HCT116 (cell line): ENCODE measurements around the gene EIF2B4. TPM values are rescaled to one million over a fixed set of nuclear protein-coding genes. Genes with fewer than 3 reads are reported as not detected.
"Not testable (repeated sequence)": the region's sequence is repeated elsewhere in the genome, so short reads cannot be mapped to it uniquely, and the experiment has no call there.

ENCODE experiments used
- ATAC-seq: fragments of 200-7000 bp; cut with Tn5 transposase; 2 replicates; pipeline ENCODE4 v1.9.1; 2020; ENCODE audit warnings: mild to moderate bottlenecking, moderate library complexity
- BruUV-seq: library from RNA; stranded (reverse); fragments of 400-500 nt; replicated peaks from 2 replicates; lab custom pipeline; 2021; lab: Mats Ljungman, UMichigan
- CTCF ChIA-PET: fragments of 300-600 bp; sonication (Branson Sonifier 250); formaldehyde crosslinking; loops from one replicate; lab custom pipeline; 2021; ENCODE audit warnings: antibody characterized with exemption; lab: Charles Lee
- POLR2A ChIA-PET: fragments of 300-600, 350-600 bp; sonication (Branson Sonifier 250); formaldehyde crosslinking; loops from one replicate; lab custom pipeline; 2021; ENCODE audit warnings: antibody characterized with exemption; lab: Charles Lee
- RAD21 ChIA-PET, 2 experiments: fragments of 300-600 bp; sonication (Branson Sonifier 250); formaldehyde crosslinking; loops; one replicate each; lab custom pipeline; 2023; ENCODE audit warnings: low total read pairs in 2 of 2; ENCODE audit not compliant: uncharacterized antibody in 2 of 2, unreplicated experiment in 2 of 2, low non-redundant PET in 1 of 2; lab: Charles Lee
- DNase-seq: peaks from one replicate; pipeline ENCODE4 v3.0.0-alpha.2; 2010; ENCODE audit warnings: low read depth, low spot score
- H2AFZ ChIP-seq: fragments of 200-600 bp; shearing (Covaris generic), sonication (generic); 2 replicates; pipeline ENCODE4 v1.6.1; 2017; ENCODE audit warnings: low read depth, mixed run types, mixed read lengths, antibody characterized with exemption, low read length; ENCODE audit not compliant: poor library complexity, severe bottlenecking
- H3K27ac ChIP-seq: 2 replicates; pipeline ENCODE4 v1.5.1; 2012; ENCODE audit warnings: low read depth, low read length
- H3K27me3 ChIP-seq: fragments of 200-600 bp; sonication (generic); 2 replicates; pipeline ENCODE4 v1.6.1; 2016; ENCODE audit warnings: mixed run types, low read length, mixed read lengths; ENCODE audit not compliant: insufficient read depth
- H3K36me3 ChIP-seq, 2 experiments: fragments of 200-500 bp in 1 of 2; fragments of 200-600 bp in 1 of 2; sonication (Bioruptor generic) in 1 of 2; sonication (generic) in 1 of 2; 2 replicates each; pipeline versions ENCODE4 v1.5.1 to v1.6.1; 2014 to 2016; ENCODE audit warnings: low read length in 2 of 2, inconsistent platforms in 1 of 2, mixed read lengths in 1 of 2, mixed run types in 1 of 2; ENCODE audit not compliant: insufficient read depth in 2 of 2, control insufficient read depth in 1 of 2
- H3K4me1 ChIP-seq, 2 experiments: fragments of 200-600 bp in 1 of 2; sonication (generic) in 1 of 2; 2 replicates each; pipeline versions ENCODE4 v1.5.1 to v1.6.1; 2012 to 2017; ENCODE audit warnings: low read length in 2 of 2, inconsistent platforms in 1 of 2, mild to moderate bottlenecking in 1 of 2, mixed read lengths in 1 of 2, mixed run types in 1 of 2, moderate library complexity in 1 of 2; ENCODE audit not compliant: insufficient read depth in 2 of 2, control insufficient read depth in 1 of 2
- H3K4me2 ChIP-seq: fragments of 200-600 bp; sonication (generic); 2 replicates; pipeline ENCODE4 v1.6.1; 2017; ENCODE audit warnings: mixed run types, low read length, mixed read lengths
- H3K4me3 ChIP-seq, 2 experiments: fragments of 200-600 bp in 1 of 2; sonication (generic) in 1 of 2; replicated peaks in 1 of 2; 2 replicates each; pipeline ENCODE4 v1.5.1; 2011 to 2016; ENCODE audit warnings: low read length in 2 of 2, control low read depth in 1 of 2, low read depth in 1 of 2, mild to moderate bottlenecking in 1 of 2, mixed read lengths in 1 of 2, mixed run types in 1 of 2
- H3K79me2 ChIP-seq: fragments of 200-600 bp; sonication (generic); 2 replicates; pipeline ENCODE4 v1.6.1; 2017; ENCODE audit warnings: mild to moderate bottlenecking, mixed run types, low read length, moderate library complexity, mixed read lengths; ENCODE audit not compliant: insufficient read depth
- H3K9ac ChIP-seq: fragments of 200-600 bp; sonication (generic); 2 replicates; pipeline ENCODE4 v1.6.1; 2016; ENCODE audit warnings: low read length, mixed read lengths
- H3K9me2 ChIP-seq: fragments of 200-600 bp; sonication (generic), shearing (Covaris generic); 2 replicates; pipeline ENCODE4 v1.6.1; 2017; ENCODE audit warnings: mixed run types, mild to moderate bottlenecking, moderate library complexity; ENCODE audit not compliant: insufficient read depth
- H3K9me3 ChIP-seq, 2 experiments: fragments of 200-500 bp in 1 of 2; fragments of 200-600 bp in 1 of 2; sonication (Bioruptor generic) in 1 of 2; sonication (generic) in 1 of 2; 2 replicates each; pipeline ENCODE4 v1.6.1; 2014 to 2017; ENCODE audit warnings: low read length in 2 of 2, mixed read lengths in 2 of 2, inconsistent platforms in 1 of 2, low read depth in 1 of 2, mild to moderate bottlenecking in 1 of 2, mixed run types in 1 of 2, moderate library complexity in 1 of 2; ENCODE audit not compliant: control insufficient read depth in 1 of 2, insufficient read depth in 1 of 2
- H4K20me1 ChIP-seq: fragments of 200-600 bp; sonication (generic), shearing (Covaris generic); 2 replicates; pipeline ENCODE4 v1.6.1; 2017; ENCODE audit warnings: mixed run types, mild to moderate bottlenecking, moderate library complexity; ENCODE audit not compliant: insufficient read depth
- CBX3 ChIP-seq: IDR thresholded peaks from 2 replicates; pipeline ENCODE4 v1.6.1; 2012; ENCODE audit warnings: low read depth
- CTCF ChIP-seq, 3 experiments: fragments of 200-600 bp in 1 of 3; sonication (generic) in 1 of 3; IDR thresholded peaks in 2 of 3; conservative IDR thresholded peaks in 1 of 3; 2 replicates each; pipeline ENCODE4 v1.5.1; 2012 to 2017; ENCODE audit warnings: low read depth in 2 of 3, low read length in 2 of 3, antibody characterized with exemption in 1 of 3, borderline replicate concordance in 1 of 3, control low read depth in 1 of 3, mild to moderate bottlenecking in 1 of 3, mixed read lengths in 1 of 3, mixed run types in 1 of 3, moderate library complexity in 1 of 3; ENCODE audit not compliant: insufficient read depth in 1 of 3
- EZH2phosphoT487 ChIP-seq: fragments of 200-600 bp; IDR thresholded peaks from 2 replicates; pipeline ENCODE4 v1.6.1; 2018; ENCODE audit warnings: antibody characterized with exemption, borderline replicate concordance
- FOSL1 ChIP-seq: IDR thresholded peaks from 2 replicates; pipeline ENCODE4 v1.6.1; 2012; ENCODE audit warnings: low read depth
- SRF ChIP-seq: IDR thresholded peaks from 2 replicates; pipeline ENCODE4 v1.6.1; 2012; ENCODE audit warnings: low read depth
- intact Hi-C: fragments of 100-400 bp; cut with micrococcal nuclease; formaldehyde crosslinking; loops from 2 replicates; pipeline ENCODE4 v1.10.0; 2022
- total RNA-seq: library from RNA; stranded (reverse); gene quantifications from one replicate; pipeline ENCODE4 v1.2.1, GENCODE V29; 2021; ENCODE audit not compliant: unreplicated experiment

The EIF2B4 gene
- total RNA-seq, 1 experiment from 2014 or later: 43.8 TPM

DNA sequence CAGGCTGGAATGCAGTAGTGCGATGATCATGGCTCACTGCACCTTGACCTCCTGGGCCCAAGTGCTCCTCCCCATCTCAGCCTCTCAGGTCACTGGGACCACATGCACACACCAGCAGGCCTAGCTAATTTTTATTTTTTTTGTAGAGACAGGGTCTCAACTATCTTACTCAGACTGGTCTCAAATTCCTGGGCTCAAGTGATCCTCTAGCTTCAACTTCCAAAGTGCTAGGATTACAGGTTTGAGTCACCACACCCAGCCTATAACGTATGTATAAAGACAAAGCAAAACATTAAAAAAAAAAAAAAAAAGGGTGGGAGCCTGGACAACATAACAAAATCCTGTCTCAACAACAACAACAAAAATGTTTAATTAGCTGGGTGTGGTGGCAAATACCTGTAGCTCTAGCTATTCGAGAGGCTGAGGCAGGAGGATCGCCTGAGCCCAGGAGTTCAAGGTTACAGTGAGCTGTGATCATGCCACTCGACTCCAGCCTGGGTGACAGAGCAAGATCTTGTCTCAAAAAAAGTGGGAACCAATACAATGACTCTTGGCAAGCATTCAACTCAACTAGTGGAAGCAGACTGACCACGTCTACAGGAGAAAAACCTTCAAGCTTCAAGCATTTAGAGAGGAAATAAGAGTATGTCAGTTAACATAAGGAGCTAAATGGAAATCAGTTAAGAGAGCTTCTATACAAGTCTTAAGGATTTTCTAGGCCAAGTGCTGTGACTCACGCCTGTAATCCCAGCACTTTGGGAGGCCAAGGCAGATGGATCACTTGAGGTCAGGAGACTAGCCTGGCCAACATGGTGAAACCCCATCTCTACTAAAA, 16.2 kb downstream of the EIF2B4 start:
- peaks cover 92% of the 10 kb centered on the region for H3K79me2 ChIP-seq
- ATAC-seq (no peak), DNase-seq (no peak)
- intact Hi-C loops: no loop called here
- H3K36me3 ChIP-seq: no peaks in the 10 kb centered on the region
- no TSS peak for BruUV-seq
- no peaks in the 10 kb centered on the region for H3K9me3 ChIP-seq
- H4K20me1 ChIP-seq: no peaks in the 10 kb centered on the region
- H3K4me3 ChIP-seq: no peak overlapping the region
- peak overlapping the region; percentile 10; the same call in 1 of the 2 replicates for H3K4me2 ChIP-seq
- H3K9me2 ChIP-seq: no peaks in the 10 kb centered on the region
- ChIA-PET CTCF (no interaction called here), RAD21 (no interaction called here), POLR2A (no interaction called here)
- TF ChIP-seq CBX3 (no peak), EZH2phosphoT487 (no peak), CTCF (IDR thresholded peaks at IDR 0.05 in 2 of 3, conservative IDR thresholded peaks at IDR 0.05 in 1 of 3; ENCODE audit: borderline replicate concordance in 1 of 3, insufficient read depth in 1 of 3, low read depth in 2 of 3, low read length in 2 of 3) (no peak), FOSL1 (no peak), SRF (no peak)
- no peak overlapping the region for H3K9ac ChIP-seq
- H2AFZ ChIP-seq: no peak overlapping the region
- no peak overlapping the region for H3K27ac ChIP-seq
- no peaks in the 10 kb centered on the region for H3K27me3 ChIP-seq
- H3K4me1 ChIP-seq: peaks cover 12 to 28% of the 10 kb centered on the region in 2 experiments

GRCh38 chr2:27353386-27353761, 16.8 kb downstream of the EIF2B4 start:
- H3K4me3 ChIP-seq, H3K9me3 ChIP-seq, H3K27me3 ChIP-seq, H2AFZ ChIP-seq, H3K9ac ChIP-seq, CTCF ChIA-PET, H3K9me2 ChIP-seq, POLR2A ChIA-PET, H4K20me1 ChIP-seq, ATAC-seq, H3K4me2 ChIP-seq, intact Hi-C loops, H3K36me3 ChIP-seq, RAD21 ChIA-PET, BruUV-seq, H3K27ac ChIP-seq, DNase-seq: not testable (repeated sequence)
- Histone ChIP-seq H3K4me1 (peaks cover 11 to 27% of the 10 kb centered on the region in 2 experiments), H3K79me2 (peaks cover 92% of the 10 kb centered on the region)
